Midbrain (tissue), 1 donor: Measurements from ENCODE around the gene SLC25A20.
"Not testable (repeated sequence)": the region's sequence is repeated elsewhere in the genome, so short reads cannot be mapped to it uniquely, and the experiment has no call there.

Experiments
- DNase-seq: peaks from one replicate; lab custom pipeline; 2025; lab: John Stamatoyannopoulos, UW

The SLC25A20 gene

DNA sequence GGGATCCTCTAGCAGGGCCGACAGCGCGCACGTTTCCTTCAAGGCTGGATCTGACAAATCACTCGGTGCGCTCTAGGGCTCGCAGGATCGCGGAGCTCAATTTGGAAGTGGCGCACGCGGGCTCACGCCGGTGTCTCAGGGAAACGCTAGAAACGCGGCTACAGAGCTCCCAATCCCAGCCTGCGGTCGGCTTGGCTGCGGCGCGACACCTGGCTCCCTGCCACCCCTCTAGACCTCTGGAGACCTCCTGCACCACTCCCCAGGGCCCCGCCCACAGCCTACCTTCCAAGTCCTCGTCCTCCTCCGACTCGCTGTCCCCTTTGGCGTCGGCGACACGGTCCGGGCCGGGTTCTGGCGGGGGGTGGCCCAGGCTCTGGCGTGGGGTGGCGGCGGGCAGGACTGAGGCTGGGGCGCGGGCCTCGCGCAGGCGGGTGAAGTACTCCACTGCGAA lies 51.6 kb downstream of the SLC25A20 start:
- peak; percentile 62 for DNase-seq

DNA sequence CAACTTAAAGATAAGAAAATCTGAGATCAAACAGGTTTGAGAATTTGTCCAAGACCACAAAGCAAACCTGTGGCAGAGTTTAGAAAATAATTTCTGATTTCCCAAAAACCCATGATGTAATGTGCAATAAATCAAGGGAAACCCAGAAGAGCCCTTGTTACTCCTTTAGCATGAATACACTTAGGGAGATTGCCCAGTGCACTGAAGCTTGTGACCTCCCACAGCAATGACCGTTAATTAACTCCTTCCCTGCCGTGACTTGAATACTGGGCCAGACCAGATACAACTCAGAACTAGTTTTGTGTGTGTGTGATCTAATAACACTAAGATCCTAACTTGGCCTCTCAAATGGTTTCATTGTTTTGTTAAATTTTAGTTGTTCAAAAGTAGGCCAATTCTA lies 53.5 kb downstream of the SLC25A20 start:
- no peak for DNase-seq

DNA sequence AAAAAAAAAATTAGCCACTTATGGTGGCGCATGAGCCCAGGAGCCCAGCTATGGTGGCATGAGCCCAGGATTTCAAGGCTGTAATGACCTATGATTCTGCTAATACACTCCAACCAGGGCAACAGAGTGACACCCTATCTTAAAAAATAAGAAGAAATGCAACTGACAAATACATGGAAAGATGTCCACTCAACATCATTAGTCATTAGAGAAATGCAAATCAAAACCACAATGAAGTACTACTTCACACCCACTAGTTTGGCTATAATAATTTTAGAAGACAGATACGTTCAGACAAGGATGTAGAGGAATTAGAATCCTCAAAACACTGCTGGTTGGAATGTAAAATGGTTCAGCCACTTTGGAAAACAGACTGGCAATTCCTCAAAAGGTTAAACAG lies 61.5 kb downstream of the SLC25A20 start:
- no peak for DNase-seq

DNA sequence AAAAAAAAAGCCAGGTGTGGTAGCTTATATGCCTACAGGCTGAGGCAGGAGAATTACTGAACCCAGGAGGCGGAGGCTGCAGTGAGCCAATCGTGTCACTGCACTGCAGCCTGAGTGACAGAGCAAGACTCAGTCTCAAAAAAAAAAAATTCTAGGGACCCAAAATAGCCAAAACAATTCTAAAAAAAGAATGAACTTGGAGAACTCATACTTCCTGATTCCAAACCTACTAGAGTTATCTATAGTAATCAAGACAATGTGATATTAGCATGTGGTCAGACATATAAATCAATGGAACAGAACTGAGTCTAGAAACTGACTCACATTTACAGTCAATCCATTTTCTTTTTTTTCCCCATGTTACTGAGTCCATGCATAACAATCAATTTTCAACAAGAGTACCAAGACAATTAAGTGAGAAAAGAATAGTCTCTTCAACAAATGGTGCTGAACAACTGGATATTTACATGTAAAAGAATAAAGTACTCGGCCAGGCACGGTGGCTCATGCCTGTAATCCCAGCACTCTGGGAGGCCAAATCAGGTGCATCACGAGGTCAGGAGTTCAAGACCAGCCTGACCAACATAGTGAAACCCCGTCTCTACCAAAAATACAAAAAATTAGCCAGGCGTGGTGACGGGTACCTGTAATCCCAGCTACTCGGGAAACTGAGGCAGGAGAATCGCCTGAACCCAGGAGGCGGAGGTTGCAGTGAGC lies 62.9 kb downstream of the SLC25A20 start:
- DNase-seq, result no peak

- no peak for DNase-seq
Measured at GRCh38 chr3:48832684-48833083, 66.0 kb downstream of the SLC25A20 start.

GRCh38 chr3:48830715-48831114 lies 68.0 kb downstream of the SLC25A20 start:
- no peak for DNase-seq

DNA sequence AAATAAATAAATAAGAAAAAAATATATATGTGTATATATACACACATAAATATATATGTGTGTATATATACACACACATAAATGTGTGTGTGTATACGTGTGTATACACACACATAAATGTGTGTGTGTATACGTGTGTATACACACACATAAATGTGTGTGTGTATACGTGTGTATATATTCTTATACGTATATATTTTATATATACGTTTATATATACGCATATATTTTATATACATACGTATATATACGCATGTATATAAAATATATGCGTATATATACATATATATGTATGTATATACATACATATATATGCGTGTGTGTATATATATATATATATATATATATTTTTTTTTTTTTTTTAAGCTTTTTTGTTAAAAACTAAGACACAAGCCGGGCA lies 69.2 kb downstream of the SLC25A20 start:
- DNase-seq, result not testable (repeated sequence)

GRCh38 chr3:48827874-48828273 lies 70.8 kb downstream of the SLC25A20 start:
- DNase-seq, result not testable (repeated sequence)

DNA sequence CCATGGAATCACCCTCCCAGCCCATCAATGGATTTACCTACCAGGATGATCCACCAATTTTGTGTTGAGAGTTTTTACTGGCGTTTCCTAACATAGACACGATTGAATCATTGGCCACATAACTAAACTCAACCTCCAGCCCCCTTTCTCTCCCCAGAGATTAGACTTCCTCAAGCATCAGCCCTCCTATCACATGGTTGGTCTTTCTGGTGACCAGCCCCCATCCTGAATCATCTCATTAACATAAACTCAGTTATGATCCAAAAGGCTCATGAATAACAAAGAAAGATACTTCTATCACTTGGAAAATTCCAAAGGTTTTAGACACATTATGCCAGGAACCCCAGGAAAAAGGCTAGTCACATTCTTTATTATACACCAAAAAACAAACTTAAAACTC lies 72.2 kb downstream of the SLC25A20 start:
- DNase-seq, result no peak

GRCh38 chr3:48820612-48821324 lies 77.9 kb downstream of the SLC25A20 start:
- DNase-seq, result no peak

- no peak for DNase-seq
Measured at GRCh38 chr3:48819234-48820221, 79.2 kb downstream of the SLC25A20 start.

GRCh38 chr3:48811524-48811923 lies 87.2 kb downstream of the SLC25A20 start:
- DNase-seq, result no peak
